ENCODE measurements around the gene C1orf87.

C1orf87 gene

DNA sequence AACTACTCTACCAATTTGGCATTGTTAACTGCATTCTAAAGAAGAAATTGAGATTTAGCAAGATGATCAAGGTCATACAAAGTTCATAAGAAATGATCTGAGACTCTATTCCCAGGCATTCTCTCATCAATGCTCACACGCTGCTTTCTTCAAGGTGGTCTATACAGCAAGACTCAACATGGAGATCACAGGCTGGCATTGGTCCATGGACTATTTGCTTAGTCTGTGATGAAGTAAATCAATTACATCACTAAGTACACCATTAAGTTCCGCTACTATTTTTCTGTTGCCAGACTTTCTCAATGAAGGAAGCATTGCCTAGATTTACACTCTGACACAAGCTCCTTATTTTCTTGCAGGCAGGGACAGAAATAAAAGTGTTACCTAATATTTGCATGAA is 95.1 kb downstream of the C1orf87 start:
- Histone ChIP-seq H3K4me3 (replicated peaks; ENCODE audit: low read depth, low read length) (no peak overlapping the region), H3K27me3 (replicated peaks; ENCODE audit: control insufficient read depth, insufficient read depth, low read length) (no peaks in the 10 kb centered on the region; the same call in 1 of the 2 replicates), H3K36me3 (ENCODE audit: control insufficient read depth, insufficient read depth, low read length) (no peaks in the 10 kb centered on the region)
- TF ChIP-seq CTCF (IDR thresholded peaks at IDR 0.05; ENCODE audit: insufficient read depth, low read length, poor library complexity, severe bottlenecking), result no peak
- DNase-seq (ENCODE audit: extremely low read depth, insufficient read length), result no peak

DNA sequence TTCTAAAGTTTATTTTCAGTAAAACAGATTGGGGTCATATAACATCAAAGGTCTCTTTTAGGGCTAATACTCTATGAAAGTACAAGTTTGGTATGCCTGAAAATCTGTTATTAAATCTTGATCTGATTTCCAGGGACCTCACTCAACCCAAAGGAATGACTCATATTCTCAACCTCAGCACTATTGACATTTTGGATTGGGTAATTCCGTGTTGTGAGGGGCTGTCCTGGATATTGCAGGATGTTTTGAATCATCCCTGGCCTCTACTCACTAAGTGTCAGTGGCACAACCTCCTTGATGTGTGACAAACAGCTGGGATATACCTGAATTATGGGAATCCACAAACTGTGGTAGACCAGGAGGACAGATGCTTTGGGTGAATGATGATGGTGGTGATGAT is 95.5 kb downstream of the C1orf87 start:
- no peak for TF ChIP-seq CTCF (IDR thresholded peaks at IDR 0.05; ENCODE audit: insufficient read depth, low read length, poor library complexity, severe bottlenecking)
- no peaks in the 10 kb centered on the region for H3K36me3 ChIP-seq (ENCODE audit: control insufficient read depth, insufficient read depth, low read length)
- no peak overlapping the region for H3K4me3 ChIP-seq (replicated peaks; ENCODE audit: low read depth, low read length)
- H3K27me3 ChIP-seq (replicated peaks; ENCODE audit: control insufficient read depth, insufficient read depth, low read length), result no peaks in the 10 kb centered on the region; the same call in 1 of the 2 replicates
- DNase-seq (ENCODE audit: extremely low read depth, insufficient read length), result no peak

GRCh38 chr1:59977075-59977410 is 96.5 kb downstream of the C1orf87 start:
- Histone ChIP-seq H3K27me3 (replicated peaks; ENCODE audit: control insufficient read depth, insufficient read depth, low read length) (no peaks in the 10 kb centered on the region; the same call in 1 of the 2 replicates), H3K36me3 (ENCODE audit: control insufficient read depth, insufficient read depth, low read length) (no peaks in the 10 kb centered on the region), H3K4me3 (replicated peaks; ENCODE audit: low read depth, low read length) (no peak overlapping the region)
- DNase-seq (ENCODE audit: extremely low read depth, insufficient read length), result no peak
- TF ChIP-seq CTCF (IDR thresholded peaks at IDR 0.05; ENCODE audit: insufficient read depth, low read length, poor library complexity, severe bottlenecking), result no peak

GRCh38 chr1:59976194-59977074 is 97.1 kb downstream of the C1orf87 start:
- no peaks in the 10 kb centered on the region; the same call in 1 of the 2 replicates for H3K27me3 ChIP-seq (replicated peaks; ENCODE audit: control insufficient read depth, insufficient read depth, low read length)
- no peak overlapping the region for H3K4me3 ChIP-seq (replicated peaks; ENCODE audit: low read depth, low read length)
- no peaks in the 10 kb centered on the region for H3K36me3 ChIP-seq (ENCODE audit: control insufficient read depth, insufficient read depth, low read length)
- peak; percentile 94 for TF ChIP-seq CTCF (IDR thresholded peaks at IDR 0.05; ENCODE audit: insufficient read depth, low read length, poor library complexity, severe bottlenecking)
- peak; percentile 5 for DNase-seq (ENCODE audit: extremely low read depth, insufficient read length)

- Histone ChIP-seq H3K4me3 (replicated peaks; ENCODE audit: low read depth, low read length) (no peak overlapping the region), H3K27me3 (replicated peaks; ENCODE audit: control insufficient read depth, insufficient read depth, low read length) (no peaks in the 10 kb centered on the region; the same call in 1 of the 2 replicates), H3K36me3 (ENCODE audit: control insufficient read depth, insufficient read depth, low read length) (no peaks in the 10 kb centered on the region)
- DNase-seq (ENCODE audit: extremely low read depth, insufficient read length), result no peak
- no peak for TF ChIP-seq CTCF (IDR thresholded peaks at IDR 0.05; ENCODE audit: insufficient read depth, low read length, poor library complexity, severe bottlenecking)
These were observed 99.9 kb downstream of the C1orf87 start for GRCh38 chr1:59973719-59974118.

Measured in GM06990 (cell line).